Skeletal muscle tissue (tissue), 4 donors: ENCODE results near the gene PGP. TPM values are rescaled to one million over a fixed set of nuclear protein-coding genes. Genes with fewer than 3 reads are reported as not detected.
"Not testable (repeated sequence)": the region's sequence is repeated elsewhere in the genome, so short reads cannot be mapped to it uniquely, and the experiment has no call there.

ENCODE experiments used
- H3K27ac ChIP-seq: one replicate; pipeline ENCODE4 v1.7.0; 2013; ENCODE audit warnings: mild to moderate bottlenecking, low read depth, low read length, inconsistent platforms
- H3K27me3 ChIP-seq, 3 donors: one replicate each; pipeline ENCODE4 v1.7.0; 2013; ENCODE audit warnings: low read length in 3 of 3; ENCODE audit not compliant: control insufficient read depth in 3 of 3, insufficient read depth in 3 of 3
- H3K36me3 ChIP-seq, 3 donors: one replicate each; pipeline ENCODE4 v1.7.0; 2013; ENCODE audit warnings: low read length in 3 of 3; ENCODE audit not compliant: control insufficient read depth in 3 of 3, insufficient read depth in 3 of 3
- H3K4me1 ChIP-seq, 3 donors: one replicate each; pipeline ENCODE4 v1.7.0; 2013; ENCODE audit warnings: low read length in 3 of 3, mild to moderate bottlenecking in 3 of 3; ENCODE audit not compliant: control insufficient read depth in 3 of 3, insufficient read depth in 3 of 3
- H3K4me3 ChIP-seq, 3 donors: one replicate each; pipeline ENCODE4 v1.7.0; 2013; ENCODE audit warnings: low read length in 3 of 3
- H3K9ac ChIP-seq, 3 donors: one replicate each; pipeline ENCODE4 v1.7.0; 2013; ENCODE audit warnings: low read length in 3 of 3, mild to moderate bottlenecking in 3 of 3, moderate library complexity in 2 of 3, low read depth in 1 of 3
- H3K9me3 ChIP-seq, 3 donors: one replicate each; pipeline ENCODE4 v1.7.0; 2013; ENCODE audit warnings: low read length in 3 of 3; ENCODE audit not compliant: control insufficient read depth in 3 of 3
- total RNA-seq: library from RNA; depleted of rRNA; stranded (reverse); fragments of >200 nt; gene quantifications from one replicate; pipeline ENCODE4 v1.2.3, GENCODE V29; 2014
- donor health status: Osteomylitis.

Gene PGP
- total RNA-seq: 9.9 TPM

DNA sequence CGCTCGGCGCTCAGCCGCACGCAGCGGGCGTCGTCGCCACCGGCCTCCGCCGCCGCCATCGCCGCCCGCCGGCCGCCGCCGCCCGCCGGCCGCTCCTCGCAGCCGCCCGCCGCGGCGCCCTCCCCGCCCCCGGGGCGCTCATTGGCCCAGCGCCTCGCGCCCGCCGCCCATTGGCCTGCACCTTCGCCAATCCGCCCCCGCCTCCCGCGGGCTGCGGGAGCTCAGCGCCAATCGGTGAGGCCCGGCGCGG lies at the start of gene PGP:
Gene PGP (minus strand): TSS at position 122 of the 250 bp plus-strand sequence. CDS start 63 bp downstream, at position 59.
- peak within 1 kb of the TSS; percentile 89 for H3K27ac ChIP-seq
- H3K4me1 ChIP-seq: peaks cover 39 to 46% (median 42%) of the 10 kb centered on the region in 3 donors
- H3K4me3 ChIP-seq: peak within 1 kb of the TSS; percentile 88 to 91 (median 89)
- no peaks in the 10 kb centered on the region for H3K27me3 ChIP-seq
- H3K9me3 ChIP-seq: no peaks in the 10 kb centered on the region
- peak within 1 kb of the TSS; percentile 81 to 98 (median 94) for H3K9ac ChIP-seq
- H3K36me3 ChIP-seq: peaks cover 0 to 5% (median 3%) of the 10 kb centered on the region in 3 donors

DNA sequence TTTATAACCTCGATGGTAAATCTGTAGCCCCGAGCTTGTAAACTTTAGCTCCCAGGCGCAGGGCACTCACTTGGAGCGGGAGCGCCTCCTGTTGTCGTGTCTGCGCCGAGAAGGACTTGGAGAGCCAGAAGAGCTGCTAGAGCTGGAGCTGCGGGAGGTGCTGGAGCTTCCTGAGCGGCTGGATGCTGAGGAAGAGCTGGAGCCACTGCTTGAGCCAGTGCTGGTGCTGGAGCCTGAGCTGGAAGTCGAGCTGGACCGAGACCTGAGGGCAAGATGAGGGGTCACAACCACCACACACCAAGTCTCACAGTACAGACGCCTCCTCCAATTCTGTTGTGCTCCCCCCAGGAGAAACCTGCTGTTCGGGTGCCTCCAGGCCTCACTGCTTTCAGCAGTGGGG lies 48.4 kb upstream of the PGP start:
- H3K27ac ChIP-seq, H3K27me3 ChIP-seq, H3K9me3 ChIP-seq, H3K9ac ChIP-seq, H3K4me3 ChIP-seq: not testable (repeated sequence)
- H3K36me3 ChIP-seq: peaks cover 36 to 41% (median 38%) of the 10 kb centered on the region in 3 donors
- H3K4me1 ChIP-seq: peaks cover 9 to 20% (median 11%) of the 10 kb centered on the region in 3 donors

DNA sequence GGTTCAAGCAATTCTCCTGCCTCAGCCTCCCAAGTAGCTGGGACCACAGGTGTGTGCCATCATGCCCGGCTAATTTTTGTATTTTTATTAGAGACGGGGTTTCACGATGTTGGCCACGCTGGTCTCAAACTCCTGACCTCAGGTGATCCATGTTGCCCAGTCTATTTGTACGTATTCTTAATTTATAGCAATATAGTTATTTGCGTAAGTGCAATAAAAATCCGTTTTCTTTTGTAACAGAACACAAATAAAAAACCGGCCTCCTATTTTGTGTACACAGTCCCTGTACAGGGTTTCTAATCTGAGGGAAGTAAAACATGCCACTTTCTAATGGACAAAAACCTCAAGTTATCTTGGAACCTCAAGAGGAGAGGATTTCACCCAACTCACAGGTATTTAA lies 45.6 kb upstream of the PGP start:
- Histone ChIP-seq H3K27me3 (no peaks in the 10 kb centered on the region), H3K4me3 (no peak overlapping the region), H3K9ac (no peak overlapping the region), H3K4me1 (peaks cover 0 to 6% (median 0%) of the 10 kb centered on the region in 3 donors), H3K36me3 (peaks cover 63 to 67% (median 64%) of the 10 kb centered on the region in 3 donors), H3K27ac (no peak overlapping the region), H3K9me3 (no peaks in the 10 kb centered on the region)

- not testable (repeated sequence) for H3K27me3 ChIP-seq, H3K9ac ChIP-seq, H3K4me1 ChIP-seq, H3K9me3 ChIP-seq, H3K4me3 ChIP-seq, H3K27ac ChIP-seq
- H3K36me3 ChIP-seq: peaks cover 58 to 73% (median 68%) of the 10 kb centered on the region in 3 donors
These were observed 43.9 kb upstream of the PGP start for GRCh38 chr16:2258530-2258929.

- Histone ChIP-seq H3K4me3 (no peak overlapping the region), H3K9ac (peak overlapping the region in 1 of 3 donors; percentile 10), H3K27me3 (no peaks in the 10 kb centered on the region), H3K9me3 (no peaks in the 10 kb centered on the region), H3K27ac (no peak overlapping the region), H3K36me3 (peaks cover 56 to 73% (median 65%) of the 10 kb centered on the region in 3 donors), H3K4me1 (no peaks in the 10 kb centered on the region)
These were observed 43.1 kb upstream of the PGP start for GRCh38 chr16:2257726-2258125.

- no peaks in the 10 kb centered on the region for H3K9me3 ChIP-seq
- H3K27me3 ChIP-seq: no peaks in the 10 kb centered on the region
- no peak overlapping the region for H3K9ac ChIP-seq
- peaks cover 7 to 8% (median 7%) of the 10 kb centered on the region in 3 donors for H3K4me1 ChIP-seq
- H3K4me3 ChIP-seq: no peak overlapping the region
- H3K27ac ChIP-seq: no peak overlapping the region
- peaks cover 46 to 63% (median 56%) of the 10 kb centered on the region in 3 donors for H3K36me3 ChIP-seq
These were observed 42.0 kb upstream of the PGP start for GRCh38 chr16:2256531-2257140.

DNA sequence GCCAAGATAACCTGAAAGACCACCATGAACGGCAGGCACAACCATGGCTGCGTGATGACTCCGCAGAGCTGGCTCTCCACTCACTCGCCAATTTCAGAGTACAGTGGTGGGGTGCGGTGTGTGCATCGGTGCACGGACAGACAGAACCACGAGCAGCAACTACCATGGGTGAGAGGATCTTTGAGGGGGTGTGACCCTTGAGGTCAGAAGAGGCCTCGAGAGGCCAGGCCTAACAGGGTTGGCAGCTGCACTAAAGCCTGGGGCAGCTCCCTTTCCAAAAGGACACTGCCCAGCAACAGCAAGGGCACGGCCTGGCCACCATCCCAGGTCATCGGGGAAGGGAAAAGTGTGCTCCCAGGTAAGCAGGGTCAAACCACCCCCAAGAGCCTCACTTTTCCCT lies 38.7 kb upstream of the PGP start:
- Histone ChIP-seq H3K4me3 (no peak overlapping the region), H3K9me3 (no peaks in the 10 kb centered on the region), H3K4me1 (peaks cover 12 to 16% (median 14%) of the 10 kb centered on the region in 3 donors), H3K36me3 (peaks cover 38 to 54% (median 45%) of the 10 kb centered on the region in 3 donors), H3K27me3 (no peaks in the 10 kb centered on the region), H3K27ac (no peak overlapping the region), H3K9ac (no peak overlapping the region)

DNA sequence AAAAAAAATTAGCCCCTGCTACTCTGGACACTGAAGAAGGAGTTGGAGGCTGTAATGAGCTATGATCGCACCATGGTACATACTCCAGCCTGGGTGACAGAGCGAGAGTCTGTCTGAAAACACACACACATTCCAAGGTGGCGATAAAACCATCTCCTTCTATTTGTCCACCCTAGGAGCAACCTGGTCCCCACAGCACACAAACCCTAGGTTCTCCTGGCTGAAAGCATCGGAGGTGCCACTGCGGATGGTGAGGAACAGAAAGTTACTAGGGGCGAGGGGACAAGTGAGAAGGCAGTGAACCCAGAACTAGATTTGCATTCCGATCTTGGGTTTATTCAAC lies 38.1 kb upstream of the PGP start:
- H3K27ac ChIP-seq: no peak overlapping the region
- H3K9me3 ChIP-seq: no peaks in the 10 kb centered on the region
- no peaks in the 10 kb centered on the region for H3K27me3 ChIP-seq
- peaks cover 37 to 49% (median 44%) of the 10 kb centered on the region in 3 donors for H3K36me3 ChIP-seq
- no peak overlapping the region for H3K4me3 ChIP-seq
- H3K4me1 ChIP-seq: peaks cover 12 to 16% (median 14%) of the 10 kb centered on the region in 3 donors
- H3K9ac ChIP-seq: no peak overlapping the region

DNA sequence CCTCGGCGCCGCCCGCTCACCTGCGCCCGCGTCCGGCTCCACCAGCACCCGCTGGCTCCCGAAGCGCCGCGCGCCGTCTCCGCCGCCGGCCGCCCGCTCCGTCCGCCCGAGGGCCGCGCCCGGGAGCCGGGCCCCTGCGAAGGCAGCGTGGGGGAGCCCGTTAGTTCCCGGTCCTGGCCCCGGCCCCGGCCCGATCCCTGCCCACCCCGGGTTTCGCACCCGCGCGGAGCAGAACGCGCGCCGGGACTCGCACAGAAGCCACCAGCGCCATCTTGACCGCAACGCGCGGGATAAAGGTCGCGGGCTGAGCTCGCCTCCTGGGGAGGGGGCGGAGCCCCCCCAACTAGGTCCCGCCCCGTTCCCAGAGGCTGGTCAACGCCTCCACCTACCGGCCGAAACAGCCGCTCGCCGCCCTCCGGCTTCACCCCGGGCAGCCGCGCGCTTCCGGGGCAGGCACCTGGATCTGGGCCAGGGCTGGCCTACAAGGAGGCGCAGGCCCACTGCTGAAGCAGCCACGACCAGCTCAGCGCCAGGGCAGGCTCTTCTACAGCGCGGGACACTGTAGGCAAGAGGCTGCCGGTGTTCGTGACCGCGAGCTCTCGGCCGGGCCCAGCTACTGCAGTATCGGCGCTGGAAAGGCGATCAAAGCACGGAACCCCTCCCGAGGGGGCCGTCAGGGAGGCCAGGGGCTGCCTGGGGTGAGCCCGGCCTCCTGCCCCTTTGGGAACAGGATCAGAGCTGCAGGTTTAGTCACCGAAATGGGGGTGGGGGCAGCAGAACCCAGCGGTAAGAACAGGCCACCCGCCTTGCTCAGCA lies 36.9 kb upstream of the PGP start, which contains the start of gene ECI1:
Gene ECI1 (minus strand): TSS at position 292 of the 816 bp plus-strand sequence. CDS start 21 bp downstream, at position 271.
- peak within 1 kb of the TSS; percentile 78 for H3K27ac ChIP-seq

More for the DNA sequence above, 36.9 kb upstream of the PGP start, which contains the start of gene ECI1:
- Histone ChIP-seq H3K27me3 (no peaks in the 10 kb centered on the region), H3K9ac (peak within 1 kb of the TSS; percentile 84 to 92 (median 86)), H3K4me1 (peaks cover 12 to 16% (median 14%) of the 10 kb centered on the region in 3 donors), H3K36me3 (peaks cover 28 to 40% (median 34%) of the 10 kb centered on the region in 3 donors), H3K4me3 (peak within 1 kb of the TSS; percentile 77 to 80 (median 79)), H3K9me3 (no peaks in the 10 kb centered on the region)
